Measurements from ENCODE around the gene CAMTA1. TPM values are rescaled to one million over a fixed set of nuclear protein-coding genes. Genes with fewer than 3 reads are reported as not detected.

The CAMTA1 gene
- total RNA-seq, 1 donor from 2014 or later = 77.6 TPM

GRCh38 chr1:6880951-6881690 lies 95.9 kb downstream of the CAMTA1 start:
- DNase-seq (ENCODE audit: low read depth) (peak; percentile 42), FAIRE-seq (no peak)
- H3K4me1 ChIP-seq (ENCODE audit: insufficient read depth, low read length) = peaks cover 7% of the 10 kb centered on the region
- no peaks in the 10 kb centered on the region for H3K27me3 ChIP-seq (ENCODE audit: insufficient read depth, low read length)
- no peaks in the 10 kb centered on the region for H3K79me2 ChIP-seq (ENCODE audit: insufficient read depth, low read length)
- H3K9me3 Mint-ChIP-seq (ENCODE audit: unreplicated experiment) = no peaks in the 10 kb centered on the region
- no peak overlapping the region for H3K27ac ChIP-seq (ENCODE audit: low read depth, low read length)
- peaks cover 12% of the 10 kb centered on the region for H3K4me1 Mint-ChIP-seq (ENCODE audit: low read depth, unreplicated experiment)
- H4K20me1 ChIP-seq (ENCODE audit: insufficient read depth, low read length) = peaks cover 14% of the 10 kb centered on the region
- no peak overlapping the region for H3K4me3 Mint-ChIP-seq (ENCODE audit: unreplicated experiment)
- no peaks in the 10 kb centered on the region for H3K27me3 Mint-ChIP-seq (ENCODE audit: low read depth, unreplicated experiment)
- TF ChIP-seq EZH2 (IDR thresholded peaks at IDR 0.05; ENCODE audit: insufficient read depth, low read length) = no peak
- no peak for TF ChIP-seq CTCF (IDR thresholded peaks at IDR 0.05; ENCODE audit: insufficient read depth, low read depth, low read length)
- no peaks in the 10 kb centered on the region for H3K36me3 ChIP-seq (ENCODE audit: insufficient read depth, low read length)
- peak overlapping the region; percentile 9 for H3K4me2 ChIP-seq (ENCODE audit: low read length)
- H2AFZ ChIP-seq (ENCODE audit: low read depth, low read length) = no peak overlapping the region
- H3K27ac Mint-ChIP-seq (ENCODE audit: unreplicated experiment) = peak overlapping the region; percentile 13
- H3K4me3 ChIP-seq (ENCODE audit: insufficient read depth, low read depth, low read length) = no peak overlapping the region
- peaks cover 10% of the 10 kb centered on the region for H3K36me3 Mint-ChIP-seq (ENCODE audit: low read depth, unreplicated experiment)
- no peak overlapping the region for H3K9ac ChIP-seq (ENCODE audit: low read length)
- H3K9me3 ChIP-seq (ENCODE audit: insufficient read depth, low read depth, low read length) = no peaks in the 10 kb centered on the region

- H3K4me3 Mint-ChIP-seq (ENCODE audit: unreplicated experiment) = no peak overlapping the region
- Histone ChIP-seq H3K4me2 (ENCODE audit: low read length) (no peak overlapping the region), H3K4me1 (ENCODE audit: insufficient read depth, low read length) (peaks cover 7% of the 10 kb centered on the region), H3K79me2 (ENCODE audit: insufficient read depth, low read length) (no peaks in the 10 kb centered on the region), H3K27me3 (ENCODE audit: insufficient read depth, low read length) (no peaks in the 10 kb centered on the region), H3K9me3 (ENCODE audit: insufficient read depth, low read depth, low read length) (no peaks in the 10 kb centered on the region), H3K4me3 (ENCODE audit: insufficient read depth, low read depth, low read length) (no peak overlapping the region), H4K20me1 (ENCODE audit: insufficient read depth, low read length) (peaks cover 14% of the 10 kb centered on the region), H3K36me3 (ENCODE audit: insufficient read depth, low read length) (no peaks in the 10 kb centered on the region), H3K9ac (ENCODE audit: low read length) (no peak overlapping the region), H2AFZ (ENCODE audit: low read depth, low read length) (no peak overlapping the region), H3K27ac (ENCODE audit: low read depth, low read length) (no peak overlapping the region)
- TF ChIP-seq CTCF (IDR thresholded peaks at IDR 0.05; ENCODE audit: insufficient read depth, low read depth, low read length) (no peak), EZH2 (IDR thresholded peaks at IDR 0.05; ENCODE audit: insufficient read depth, low read length) (no peak)
- no peaks in the 10 kb centered on the region for H3K27me3 Mint-ChIP-seq (ENCODE audit: low read depth, unreplicated experiment)
- DNase-seq (ENCODE audit: low read depth) (no peak), FAIRE-seq (no peak)
- no peaks in the 10 kb centered on the region for H3K9me3 Mint-ChIP-seq (ENCODE audit: unreplicated experiment)
- peaks cover 9% of the 10 kb centered on the region for H3K36me3 Mint-ChIP-seq (ENCODE audit: low read depth, unreplicated experiment)
- peaks cover 12% of the 10 kb centered on the region for H3K4me1 Mint-ChIP-seq (ENCODE audit: low read depth, unreplicated experiment)
- no peak overlapping the region for H3K27ac Mint-ChIP-seq (ENCODE audit: unreplicated experiment)
Measured at GRCh38 chr1:6882414-6882813, 97.2 kb downstream of the CAMTA1 start.

DNA sequence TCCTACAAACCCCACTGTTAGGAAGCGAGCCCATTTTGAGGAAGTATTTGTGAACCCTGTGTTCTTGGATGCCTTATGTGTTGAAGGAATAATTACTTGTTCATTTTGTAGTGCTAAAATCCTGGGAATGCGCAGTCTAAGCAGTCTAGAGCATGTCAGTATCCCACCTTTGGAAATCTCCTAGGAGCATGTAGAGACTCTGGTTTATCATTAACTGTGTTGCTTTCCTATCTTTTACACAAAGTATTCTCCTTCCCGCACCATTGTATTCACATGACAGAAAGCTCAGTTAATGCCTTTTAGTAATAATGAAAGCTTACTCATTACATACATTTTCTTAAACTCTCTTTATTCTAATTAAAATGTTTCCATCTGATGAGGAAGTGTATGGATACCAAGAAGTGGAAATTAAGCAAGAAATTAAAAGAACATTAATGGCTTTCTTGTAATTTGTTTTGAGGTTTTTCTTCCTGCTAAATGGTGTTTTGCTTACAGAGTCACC lies 99.4 kb downstream of the CAMTA1 start:
- Histone ChIP-seq H3K9ac (ENCODE audit: low read length) (no peak overlapping the region), H3K36me3 (ENCODE audit: insufficient read depth, low read length) (no peaks in the 10 kb centered on the region), H2AFZ (ENCODE audit: low read depth, low read length) (no peak overlapping the region), H4K20me1 (ENCODE audit: insufficient read depth, low read length) (peaks cover 14% of the 10 kb centered on the region), H3K27ac (ENCODE audit: low read depth, low read length) (no peak overlapping the region), H3K4me3 (ENCODE audit: insufficient read depth, low read depth, low read length) (no peak overlapping the region), H3K27me3 (ENCODE audit: insufficient read depth, low read length) (no peaks in the 10 kb centered on the region), H3K4me2 (ENCODE audit: low read length) (no peak overlapping the region), H3K9me3 (ENCODE audit: insufficient read depth, low read depth, low read length) (no peaks in the 10 kb centered on the region), H3K4me1 (ENCODE audit: insufficient read depth, low read length) (peaks cover 7% of the 10 kb centered on the region), H3K79me2 (ENCODE audit: insufficient read depth, low read length) (no peaks in the 10 kb centered on the region)
- H3K9me3 Mint-ChIP-seq (ENCODE audit: unreplicated experiment) = no peaks in the 10 kb centered on the region
- H3K4me1 Mint-ChIP-seq (ENCODE audit: low read depth, unreplicated experiment) = peaks cover 19% of the 10 kb centered on the region
- no peak overlapping the region for H3K27ac Mint-ChIP-seq (ENCODE audit: unreplicated experiment)
- TF ChIP-seq CTCF (IDR thresholded peaks at IDR 0.05; ENCODE audit: insufficient read depth, low read depth, low read length) (no peak), EZH2 (IDR thresholded peaks at IDR 0.05; ENCODE audit: insufficient read depth, low read length) (no peak)
- H3K27me3 Mint-ChIP-seq (ENCODE audit: low read depth, unreplicated experiment) = no peaks in the 10 kb centered on the region
- H3K36me3 Mint-ChIP-seq (ENCODE audit: low read depth, unreplicated experiment) = peaks cover 3% of the 10 kb centered on the region
- no peak overlapping the region for H3K4me3 Mint-ChIP-seq (ENCODE audit: unreplicated experiment)
- DNase-seq (ENCODE audit: low read depth) = no peak
- FAIRE-seq = no peak

Measured in astrocyte (in vitro differentiated cells and primary cell).